NCI-H2171 (cell line): ENCODE data around the gene KLF16.
A peak's percentile ranks its signal among the peaks of the same experiment; 100 is the strongest.
"Not testable (repeated sequence)": the region's sequence is repeated elsewhere in the genome, so short reads cannot be mapped to it uniquely, and the experiment has no call there.

ENCODE experiments used
- DNase-seq: peaks from one replicate; lab custom pipeline; 2025; lab: John Stamatoyannopoulos, UW

Gene KLF16

DNA sequence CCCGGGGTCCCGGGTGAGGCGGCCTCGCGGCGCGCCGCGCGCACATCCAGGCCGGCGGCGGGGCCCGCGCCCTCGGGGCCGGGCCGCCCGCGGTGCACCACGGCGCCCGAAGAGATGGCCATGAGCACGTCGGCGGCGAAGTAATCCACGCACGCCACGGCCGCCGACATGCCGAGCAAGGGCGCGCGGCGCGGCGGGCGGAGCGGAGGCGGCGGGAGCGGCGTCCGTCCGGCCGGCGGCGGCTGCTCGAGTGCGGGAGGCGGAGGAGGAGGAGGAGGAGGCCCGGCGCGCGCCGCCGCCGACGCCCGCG, at the start of gene KLF16:
KLF16 (minus strand) TSS at position 252 of the 310 bp plus-strand sequence; CDS start at position 170, 82 bp downstream.
- DNase-seq: no peak

- no peak for DNase-seq
These were observed 49.6 kb upstream of the KLF16 start for GRCh38 chr19:1912760-1913505.

- no peak for DNase-seq
These were observed 48.6 kb upstream of the KLF16 start for GRCh38 chr19:1911995-1912394.

DNA sequence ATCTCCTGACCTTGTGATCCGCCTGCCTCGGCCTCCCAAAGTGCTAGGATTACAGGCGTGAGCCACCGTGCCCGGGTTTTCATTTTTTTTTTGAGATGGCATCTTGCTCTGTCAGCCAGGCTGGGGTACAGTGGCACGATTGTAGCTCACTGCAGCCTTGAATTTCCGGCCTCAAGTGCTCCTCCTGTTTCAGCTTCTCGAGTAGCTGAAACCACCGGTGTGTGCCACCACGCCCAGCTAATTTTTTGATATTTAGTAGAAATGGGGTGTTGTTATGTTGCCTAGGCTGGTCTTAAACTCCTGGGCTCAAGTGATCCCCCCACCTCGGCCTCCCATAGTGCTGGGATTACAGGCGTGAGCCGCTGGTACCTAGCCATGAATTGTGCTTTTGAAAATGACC, 47.7 kb upstream of the KLF16 start:
- DNase-seq: no peak

DNA sequence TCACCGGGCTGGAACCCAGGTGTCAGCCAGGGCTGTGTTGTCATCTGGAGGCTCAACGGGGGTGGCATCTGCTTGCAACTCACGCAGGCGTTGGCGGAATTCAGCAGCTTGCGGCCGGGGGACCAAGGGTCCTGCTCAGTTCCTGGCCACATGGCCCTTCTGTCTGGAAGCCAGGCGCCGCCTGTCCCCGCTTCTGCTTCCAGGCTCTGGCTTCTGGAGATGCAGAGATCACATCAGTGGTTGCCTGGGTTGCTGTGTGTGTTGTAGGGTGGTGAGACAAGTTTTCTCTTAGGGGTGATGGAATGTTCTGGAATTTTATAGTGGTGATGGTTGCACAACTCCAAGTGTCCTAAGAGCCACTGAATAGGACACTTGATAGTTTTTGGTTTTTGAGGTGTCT, 46.8 kb upstream of the KLF16 start:
- DNase-seq: no peak

- no peak for DNase-seq
These were observed 46.3 kb upstream of the KLF16 start for GRCh38 chr19:1909761-1910080.

DNA sequence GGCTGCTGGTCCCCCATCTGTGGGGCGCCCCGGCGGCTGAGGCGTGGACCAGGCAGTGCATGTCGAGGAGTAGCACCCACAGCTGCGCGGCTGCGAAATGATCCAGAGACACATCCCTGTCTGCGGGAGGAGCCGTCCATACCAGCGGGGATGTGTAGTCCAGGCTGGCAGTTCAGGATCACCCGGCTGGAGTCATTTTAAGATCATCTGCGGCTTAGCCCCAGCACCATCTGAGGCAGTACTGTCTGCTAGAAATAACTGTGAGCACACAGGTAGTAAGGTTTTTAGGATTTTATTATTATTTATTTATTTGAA, 44.9 kb upstream of the KLF16 start:
- no peak for DNase-seq

GRCh38 chr19:1907563-1908363, 44.4 kb upstream of the KLF16 start:
- DNase-seq: no peak

- no peak for DNase-seq
These were observed 43.7 kb upstream of the KLF16 start for GRCh38 chr19:1906985-1907562.

DNA sequence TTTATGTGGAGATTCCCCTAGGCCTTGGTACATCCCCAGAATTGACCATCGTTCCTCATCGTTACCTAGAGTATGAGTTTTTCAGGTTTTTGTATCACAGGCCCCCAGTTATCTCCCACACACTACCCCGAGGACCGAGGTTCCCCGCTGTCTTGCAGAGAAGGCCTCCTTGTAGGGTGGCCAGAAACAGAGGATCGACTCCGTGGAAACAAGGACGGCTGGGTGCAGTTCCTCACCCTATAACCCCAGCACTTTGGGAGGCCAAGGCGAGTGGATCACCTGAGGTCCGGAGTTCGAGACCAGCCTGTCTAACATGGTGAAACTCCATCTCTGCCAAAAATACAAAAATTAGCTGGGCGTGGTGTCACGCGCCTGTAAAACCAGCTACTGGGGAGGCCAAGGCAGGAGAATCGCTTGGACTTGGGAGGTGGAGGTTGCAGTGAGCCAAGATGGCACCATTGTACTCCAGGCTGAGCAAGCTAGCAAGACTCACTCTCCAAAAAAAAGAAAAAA, 42.5 kb upstream of the KLF16 start:
- no peak for DNase-seq

DNA sequence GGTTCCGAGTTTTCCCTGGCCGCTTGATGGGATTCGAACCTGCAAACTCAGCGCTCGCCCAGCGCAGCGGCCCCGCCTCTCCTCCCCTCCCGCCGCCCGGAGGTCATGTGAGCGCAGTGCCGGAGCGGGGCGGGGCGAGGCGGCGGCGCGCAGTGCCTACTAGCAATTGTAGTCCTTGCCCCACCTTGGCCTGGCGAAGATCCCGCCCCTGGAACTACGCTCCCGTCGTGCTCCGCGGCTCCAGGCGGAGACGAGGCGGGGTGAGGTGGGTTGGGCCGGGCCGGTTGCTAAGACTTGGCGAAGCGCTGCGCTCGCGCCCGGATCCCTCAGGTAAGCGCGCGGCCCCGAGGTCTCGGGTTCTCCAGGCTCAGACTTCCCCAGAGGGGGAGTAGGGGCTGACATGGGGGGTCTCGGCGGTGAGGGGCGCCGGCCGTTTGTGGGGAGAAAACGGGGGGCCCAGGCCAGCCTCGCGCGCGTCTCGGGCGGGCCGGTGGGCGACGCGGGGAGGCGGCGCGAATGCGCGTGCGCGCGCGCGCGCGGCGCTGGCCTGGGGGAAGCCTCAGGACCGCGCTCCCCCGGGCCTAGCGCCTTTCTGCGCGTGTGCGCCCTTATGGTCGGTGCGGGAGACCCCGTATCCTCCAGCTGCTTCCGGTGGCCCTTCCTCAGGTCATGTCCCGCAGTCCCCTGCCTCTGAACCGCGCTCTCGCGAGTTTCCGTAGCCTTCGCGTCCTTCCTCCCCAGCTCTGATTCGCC, 41.9 kb upstream of the KLF16 start, which contains the start of the genes ADAT3 and SCAMP4:
ADAT3 (plus strand) TSS at position 290 of the 753 bp plus-strand sequence. CDS start 6,649 bp downstream, outside the sequence.
SCAMP4 (plus strand) TSS at position 290 of the 753 bp plus-strand sequence. CDS start 9,621 bp downstream, outside the sequence.
- peak; percentile 98 for DNase-seq

GRCh38 chr19:1904860-1905109, 41.4 kb upstream of the KLF16 start:
- DNase-seq: no peak

DNA sequence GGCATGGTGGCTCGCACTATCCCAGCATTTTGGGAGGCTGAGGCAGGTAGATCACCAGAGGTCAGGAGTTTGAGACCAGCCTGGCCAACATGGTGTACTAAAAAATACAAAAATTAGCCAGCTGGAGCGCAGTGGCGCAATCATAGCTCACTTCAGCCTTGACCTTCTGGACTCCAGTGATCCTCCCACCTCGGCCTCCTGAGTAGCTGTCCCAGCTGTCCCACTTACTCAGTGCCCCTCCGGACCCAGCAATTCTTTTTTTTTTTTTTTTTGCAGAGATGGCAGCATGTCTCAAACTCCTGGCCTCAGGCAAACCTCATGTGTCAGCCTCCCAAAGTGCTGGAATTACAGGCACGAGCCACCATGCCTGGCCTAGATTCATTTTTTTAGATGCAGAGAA, 39.5 kb upstream of the KLF16 start:
- DNase-seq: no peak

DNA sequence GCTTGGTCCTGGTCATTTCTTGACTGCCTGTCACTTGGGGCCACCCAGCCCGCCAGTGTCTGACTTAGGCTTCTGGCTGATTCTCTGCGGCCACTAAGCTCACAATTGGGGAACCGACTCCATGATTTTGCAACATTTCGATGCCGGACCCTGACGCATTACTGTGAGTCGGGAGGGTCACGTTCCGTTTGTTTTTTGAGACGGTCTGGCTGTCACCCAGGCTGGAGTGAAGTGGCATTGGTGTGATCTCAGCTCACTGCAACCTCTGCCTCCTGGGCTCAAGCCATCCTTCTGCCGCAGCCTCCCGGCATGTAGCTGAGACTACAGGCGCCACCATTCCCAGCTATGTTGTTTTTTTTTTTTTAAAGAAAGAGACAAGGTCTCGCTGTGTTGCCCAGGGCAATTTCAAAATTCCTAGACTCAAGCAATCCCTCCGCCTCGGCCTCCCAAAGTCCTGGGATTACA, 38.6 kb upstream of the KLF16 start:
- DNase-seq: no peak

DNA sequence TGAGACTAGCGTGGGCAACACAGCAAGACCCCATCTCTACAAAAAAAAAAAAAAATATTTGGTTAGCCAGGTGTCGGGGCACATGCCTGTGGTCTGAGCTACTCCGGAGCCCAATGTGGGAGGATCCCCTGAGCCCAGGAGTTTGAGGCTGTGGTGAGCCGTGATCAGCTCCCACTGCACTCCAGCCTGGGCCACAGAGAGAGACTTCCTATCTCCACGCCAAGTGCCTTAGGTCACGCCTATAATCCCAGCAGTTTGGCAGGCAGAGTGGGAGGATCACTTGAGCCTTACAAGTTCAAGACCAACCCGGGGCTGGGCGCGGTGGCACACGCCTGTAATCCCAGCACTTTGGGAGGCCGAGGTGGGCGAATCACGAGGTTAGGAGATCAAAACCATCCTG, 33.1 kb upstream of the KLF16 start:
- DNase-seq: no peak

DNA sequence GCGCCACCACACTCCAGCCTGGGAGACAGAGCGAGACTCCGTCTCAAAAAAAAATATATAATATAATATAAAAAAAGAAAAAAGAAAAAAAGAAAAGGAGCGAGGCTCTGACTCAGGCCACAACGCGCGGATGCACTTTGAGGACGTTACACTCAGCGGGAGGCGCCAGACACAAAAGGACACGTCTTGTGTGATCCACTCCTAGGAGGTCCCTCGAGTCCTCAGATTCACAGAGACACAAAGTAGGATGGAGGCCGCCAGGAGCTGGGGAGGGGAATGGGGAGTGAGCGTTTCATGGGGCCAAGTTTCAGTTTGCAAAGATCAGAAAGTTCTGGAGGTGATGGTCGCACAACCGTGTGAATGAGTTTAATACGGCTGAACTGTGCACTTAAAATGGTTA, 30.4 kb upstream of the KLF16 start:
- no peak for DNase-seq

DNA sequence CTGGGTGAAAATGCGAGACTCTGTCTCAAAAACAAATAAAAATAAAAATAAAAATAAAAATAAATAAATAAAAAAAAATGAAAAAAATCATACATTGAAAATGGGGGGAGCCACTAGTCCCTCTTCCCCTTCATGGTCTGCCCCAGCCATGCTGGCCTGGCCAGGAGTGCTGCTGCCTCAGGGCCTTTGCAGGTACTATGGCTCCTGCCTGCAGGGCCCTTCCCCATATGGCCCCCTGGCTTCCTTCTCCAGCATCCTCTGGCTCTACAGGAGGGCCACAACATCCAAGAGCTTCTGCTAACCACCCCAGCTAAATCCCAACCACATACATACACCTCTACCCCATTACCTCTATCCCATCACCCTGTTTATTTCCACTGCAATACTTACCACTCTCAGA, 26.5 kb upstream of the KLF16 start:
- no peak for DNase-seq

- no peak for DNase-seq
These were observed 25.0 kb upstream of the KLF16 start for GRCh38 chr19:1888385-1888784.

DNA sequence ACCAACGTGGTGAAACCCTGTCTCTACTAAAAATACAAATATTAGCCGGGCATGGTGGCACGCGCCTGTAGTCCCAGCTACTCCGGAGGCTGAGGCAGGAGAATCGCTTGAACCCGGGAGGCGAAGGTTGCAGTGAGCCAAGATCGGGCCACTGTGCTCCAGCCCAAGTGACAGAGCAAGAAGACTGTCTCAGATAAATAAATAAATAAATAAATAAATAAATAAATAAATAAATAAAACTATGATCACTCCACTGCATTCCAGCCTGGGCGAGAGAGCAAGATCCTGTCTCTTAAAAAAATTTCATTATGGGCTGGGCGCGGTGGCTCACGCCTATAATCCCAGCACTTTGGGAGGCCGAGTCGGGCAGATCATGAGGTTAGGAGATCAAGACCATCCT, 23.0 kb upstream of the KLF16 start:
- not testable (repeated sequence) for DNase-seq

- DNase-seq: peak; percentile 92
These were observed 22.2 kb upstream of the KLF16 start, which contains the start of gene ABHD17A for GRCh38 chr19:1885398-1886119. TSS of gene ABHD17A (minus strand) at chr19:1885496. CDS start at chr19:1881566, 3,930 bp downstream.

- no peak for DNase-seq
These were observed 21.4 kb upstream of the KLF16 start for GRCh38 chr19:1884719-1885334.
